KMS-11 (cell line): ENCODE results near the gene LAMP1.

Source experiments
- H2AFZ ChIP-seq: fragments of 200-600 bp; sonication (generic); 2 replicates; pipeline ENCODE4 v1.6.1; 2016; ENCODE audit warnings: antibody characterized with exemption, mixed run types, low read depth
- H3K27ac ChIP-seq: fragments of 200-600 bp; sonication (generic); 2 replicates; pipeline ENCODE4 v1.6.1; 2016; ENCODE audit warnings: mild to moderate bottlenecking, mixed run types
- H3K27me3 ChIP-seq: fragments of 200-600 bp; sonication (generic); 2 replicates; pipeline ENCODE4 v1.6.1; 2017; ENCODE audit warnings: mild to moderate bottlenecking, low read depth, mixed run types, moderate library complexity; ENCODE audit not compliant: insufficient read depth
- H3K36me3 ChIP-seq: fragments of 200-600 bp; sonication (generic); 2 replicates; pipeline ENCODE4 v1.6.1; 2017; ENCODE audit warnings: mild to moderate bottlenecking, mixed run types; ENCODE audit not compliant: insufficient read depth
- H3K4me1 ChIP-seq: fragments of 200-600 bp; sonication (generic); 2 replicates; pipeline ENCODE4 v1.6.1; 2016; ENCODE audit warnings: mild to moderate bottlenecking, low read depth, mixed run types; ENCODE audit not compliant: poor library complexity, severe bottlenecking
- H3K4me2 ChIP-seq: fragments of 200-600 bp; sonication (generic); 2 replicates; pipeline ENCODE4 v1.7.0; 2016; ENCODE audit warnings: mild to moderate bottlenecking, mixed run types
- H3K4me3 ChIP-seq: fragments of 200-600 bp; sonication (generic); IDR thresholded peaks from 2 replicates; pipeline ENCODE4 v1.6.1; 2017; ENCODE audit warnings: low read depth, low read length, mixed read lengths; ENCODE audit not compliant: insufficient read depth
- H3K79me2 ChIP-seq: fragments of 200-600 bp; sonication (generic); 2 replicates; pipeline ENCODE4 v1.6.1; 2016; ENCODE audit warnings: low read depth, mixed run types; ENCODE audit not compliant: insufficient read depth
- H3K9ac ChIP-seq: fragments of 200-600 bp; sonication (generic); 2 replicates; pipeline ENCODE4 v1.6.1; 2016; ENCODE audit warnings: mild to moderate bottlenecking, mixed run types
- H4K20me1 ChIP-seq: fragments of 200-600 bp; sonication (generic); 2 replicates; pipeline ENCODE4 v1.6.1; 2016; ENCODE audit warnings: mild to moderate bottlenecking, mixed run types; ENCODE audit not compliant: insufficient read depth
- CTCF ChIP-seq: fragments of 200-600 bp; sonication (generic); conservative IDR thresholded peaks from 2 replicates; pipeline ENCODE4 v1.6.1; 2017; ENCODE audit warnings: low read depth, mild to moderate bottlenecking, antibody characterized with exemption, low read length, moderate library complexity, mixed read lengths

Gene LAMP1

GRCh38 chr13:113315992-113316391 is 19.0 kb downstream of the LAMP1 start:
- Histone ChIP-seq H3K9ac (no peak overlapping the region), H3K4me2 (no peak overlapping the region), H2AFZ (no peak overlapping the region), H3K4me3 (no peak overlapping the region), H3K27me3 (no peaks in the 10 kb centered on the region), H3K4me1 (no peaks in the 10 kb centered on the region), H4K20me1 (no peaks in the 10 kb centered on the region), H3K27ac (no peak overlapping the region), H3K36me3 (no peaks in the 10 kb centered on the region), H3K79me2 (no peaks in the 10 kb centered on the region)
- no peak for TF ChIP-seq CTCF

DNA sequence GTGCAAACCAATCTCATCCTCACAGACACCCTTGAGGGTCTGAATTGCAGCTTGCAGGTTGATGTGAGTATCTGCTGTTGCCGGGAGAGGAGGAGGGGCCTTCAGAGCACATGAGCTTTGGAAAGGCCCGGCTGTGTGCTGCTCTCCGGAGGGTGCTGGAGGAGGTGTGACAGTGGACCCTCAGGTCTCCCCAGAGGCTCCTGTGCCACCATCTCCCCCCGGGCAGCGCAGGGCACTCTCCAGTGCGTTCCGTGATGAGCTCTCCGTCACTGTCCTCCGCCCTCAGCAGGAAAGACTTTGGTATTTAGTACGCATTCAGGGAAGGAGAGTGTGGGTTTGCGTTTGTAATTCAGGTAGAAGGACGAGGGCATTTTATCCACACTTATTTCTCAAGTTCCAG is 20.0 kb downstream of the LAMP1 start:
- H3K4me1 ChIP-seq, result no peaks in the 10 kb centered on the region
- no peak overlapping the region for H3K27ac ChIP-seq
- no peaks in the 10 kb centered on the region for H4K20me1 ChIP-seq
- no peaks in the 10 kb centered on the region for H3K27me3 ChIP-seq
- H3K79me2 ChIP-seq, result no peaks in the 10 kb centered on the region
- no peak overlapping the region for H3K4me3 ChIP-seq
- H3K4me2 ChIP-seq, result no peak overlapping the region
- TF ChIP-seq CTCF, result no peak
- H3K9ac ChIP-seq, result no peak overlapping the region
- H2AFZ ChIP-seq, result no peak overlapping the region
- no peaks in the 10 kb centered on the region for H3K36me3 ChIP-seq

DNA sequence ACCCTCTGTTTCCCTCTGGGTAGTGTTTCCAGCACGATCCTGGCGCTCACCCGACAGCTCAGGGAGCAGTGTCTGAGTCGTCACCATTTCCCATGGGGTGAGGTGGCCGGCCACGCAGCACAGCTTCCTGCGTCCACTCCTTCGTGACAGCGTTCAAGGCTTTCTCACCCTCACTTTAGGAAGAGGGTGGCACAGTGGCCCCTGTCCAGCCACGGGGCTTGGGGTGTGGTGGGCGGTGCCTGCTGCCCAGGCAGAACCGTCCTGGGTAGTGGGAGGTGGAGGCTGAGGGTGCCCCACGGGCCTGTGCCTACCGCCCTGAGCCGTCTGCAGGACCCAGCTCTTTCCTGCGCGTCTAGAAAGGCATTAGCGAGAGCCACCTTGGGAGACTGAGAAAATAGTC is 21.9 kb downstream of the LAMP1 start:
- Histone ChIP-seq H3K79me2 (no peaks in the 10 kb centered on the region), H3K4me2 (no peak overlapping the region), H4K20me1 (no peaks in the 10 kb centered on the region), H3K9ac (no peak overlapping the region), H3K36me3 (no peaks in the 10 kb centered on the region), H3K27me3 (no peaks in the 10 kb centered on the region), H3K4me1 (no peaks in the 10 kb centered on the region), H3K27ac (no peak overlapping the region), H2AFZ (no peak overlapping the region), H3K4me3 (no peak overlapping the region)
- no peak for TF ChIP-seq CTCF

DNA sequence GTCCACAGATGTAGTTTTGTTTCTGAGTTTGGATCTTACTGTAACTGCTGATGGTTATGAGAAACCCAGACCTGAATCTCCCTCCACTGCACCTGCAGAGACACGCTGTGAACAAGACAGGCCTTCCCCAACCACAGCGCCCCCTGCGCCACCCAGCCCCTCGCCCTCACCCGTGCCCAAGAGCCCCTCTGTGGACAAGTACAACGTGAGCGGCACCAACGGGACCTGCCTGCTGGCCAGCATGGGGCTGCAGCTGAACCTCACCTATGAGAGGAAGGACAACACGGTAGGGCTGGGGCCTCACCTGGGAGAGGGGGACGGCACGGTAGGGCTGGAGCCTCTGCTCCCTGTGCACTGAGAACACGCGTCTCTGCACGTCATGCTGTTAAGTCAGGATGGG is 22.3 kb downstream of the LAMP1 start:
- no peaks in the 10 kb centered on the region for H3K36me3 ChIP-seq
- no peak overlapping the region for H3K4me2 ChIP-seq
- no peaks in the 10 kb centered on the region for H3K27me3 ChIP-seq
- no peak overlapping the region for H3K27ac ChIP-seq
- H2AFZ ChIP-seq, result no peak overlapping the region
- H3K4me3 ChIP-seq, result no peak overlapping the region
- no peaks in the 10 kb centered on the region for H3K79me2 ChIP-seq
- H3K4me1 ChIP-seq, result no peaks in the 10 kb centered on the region
- no peaks in the 10 kb centered on the region for H4K20me1 ChIP-seq
- no peak for TF ChIP-seq CTCF
- no peak overlapping the region for H3K9ac ChIP-seq
